GM12801 (cell line): ENCODE results near the gene FBXL5.

Source experiments
- TF ChIP-seq, protein P1 (sequence below): IDR thresholded peaks from one replicate; pipeline ENCODE4 v1.5.1; 2011; ENCODE audit warnings: control low read depth; ENCODE audit not compliant: insufficient read length; ENCODE audit errors: extremely low read depth

FBXL5 gene

DNA sequence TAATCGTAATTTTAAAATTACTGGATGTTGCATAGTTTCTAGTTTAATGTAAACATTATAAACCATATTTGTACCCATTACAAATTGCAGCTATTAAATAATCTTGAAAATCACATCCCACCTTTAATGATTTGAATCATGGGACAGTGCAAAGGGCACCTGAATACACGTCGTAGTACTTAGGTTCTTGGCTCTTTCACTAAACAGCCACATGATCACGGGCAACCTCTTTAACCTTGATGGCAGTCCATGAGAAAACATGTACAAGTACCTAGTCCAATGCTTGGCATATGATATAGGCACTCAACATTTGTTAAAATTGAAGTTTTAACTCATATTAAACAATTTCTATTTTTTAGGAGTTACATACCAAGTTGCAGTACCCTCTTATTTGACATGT is 11.8 kb upstream of the FBXL5 start:
- TF ChIP-seq, protein P1, sequence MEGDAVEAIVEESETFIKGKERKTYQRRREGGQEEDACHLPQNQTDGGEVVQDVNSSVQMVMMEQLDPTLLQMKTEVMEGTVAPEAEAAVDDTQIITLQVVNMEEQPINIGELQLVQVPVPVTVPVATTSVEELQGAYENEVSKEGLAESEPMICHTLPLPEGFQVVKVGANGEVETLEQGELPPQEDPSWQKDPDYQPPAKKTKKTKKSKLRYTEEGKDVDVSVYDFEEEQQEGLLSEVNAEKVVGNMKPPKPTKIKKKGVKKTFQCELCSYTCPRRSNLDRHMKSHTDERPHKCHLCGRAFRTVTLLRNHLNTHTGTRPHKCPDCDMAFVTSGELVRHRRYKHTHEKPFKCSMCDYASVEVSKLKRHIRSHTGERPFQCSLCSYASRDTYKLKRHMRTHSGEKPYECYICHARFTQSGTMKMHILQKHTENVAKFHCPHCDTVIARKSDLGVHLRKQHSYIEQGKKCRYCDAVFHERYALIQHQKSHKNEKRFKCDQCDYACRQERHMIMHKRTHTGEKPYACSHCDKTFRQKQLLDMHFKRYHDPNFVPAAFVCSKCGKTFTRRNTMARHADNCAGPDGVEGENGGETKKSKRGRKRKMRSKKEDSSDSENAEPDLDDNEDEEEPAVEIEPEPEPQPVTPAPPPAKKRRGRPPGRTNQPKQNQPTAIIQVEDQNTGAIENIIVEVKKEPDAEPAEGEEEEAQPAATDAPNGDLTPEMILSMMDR: no peak

- TF ChIP-seq, protein P1: no peak
Observed at GRCh38 chr4:15665753-15666365, 10.7 kb upstream of the FBXL5 start.

DNA sequence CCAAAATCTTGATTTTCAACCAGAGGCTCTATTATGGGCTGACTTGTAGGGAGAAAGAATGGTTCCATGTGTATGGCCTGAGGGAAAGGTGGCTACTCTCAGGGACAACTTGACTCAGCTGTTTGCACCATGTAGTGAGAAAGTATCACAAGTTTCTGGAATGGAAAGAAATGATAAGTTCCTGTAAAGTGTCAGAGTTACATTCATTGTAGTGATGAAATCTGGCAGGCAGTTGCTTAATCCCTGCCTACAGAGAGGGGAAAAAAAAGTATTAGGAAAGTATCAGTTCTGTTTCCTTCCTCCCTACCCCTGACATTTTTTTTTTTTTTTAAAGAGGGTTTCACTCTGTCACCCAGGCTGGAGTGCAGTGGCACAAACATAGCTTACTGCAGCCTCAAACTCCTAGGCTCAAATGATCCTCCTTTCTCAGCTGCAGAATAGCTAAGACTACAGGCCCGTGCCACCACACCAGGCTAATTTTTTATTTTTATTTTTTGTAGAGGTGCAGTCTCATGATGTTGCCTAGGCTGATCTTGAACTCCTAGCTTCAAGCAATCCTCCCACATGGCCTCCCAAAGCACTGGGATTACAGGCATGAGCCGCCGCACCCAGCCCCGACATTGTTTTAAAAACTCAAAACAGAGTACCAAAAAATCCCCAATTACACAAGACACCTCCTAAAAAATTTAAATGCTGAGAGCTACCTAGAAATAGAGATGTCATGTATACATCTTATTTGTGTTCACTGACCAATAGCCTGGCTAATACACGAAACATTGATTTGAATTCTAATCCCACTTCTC is 4.8 kb upstream of the FBXL5 start:
- TF ChIP-seq, protein P1: no peak

DNA sequence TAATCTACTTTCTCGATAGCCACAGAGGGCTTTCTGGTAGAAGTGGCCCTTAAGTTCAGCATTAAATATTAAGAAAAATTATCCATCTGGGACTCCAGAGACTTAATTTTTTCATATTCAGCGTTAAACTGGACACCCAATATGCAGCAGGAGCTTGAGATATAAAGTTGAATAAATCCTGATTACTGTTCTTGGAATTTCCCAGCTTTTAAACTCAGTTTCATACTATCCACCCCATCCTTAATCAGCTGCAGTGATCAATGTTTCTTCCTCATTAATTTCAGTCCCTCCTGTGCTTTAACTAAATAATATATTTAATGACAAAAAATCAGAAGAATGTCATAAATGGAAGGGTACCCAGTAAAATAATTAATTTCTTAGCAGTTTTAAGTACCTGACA is 3.6 kb upstream of the FBXL5 start:
- TF ChIP-seq, protein P1: no peak

DNA sequence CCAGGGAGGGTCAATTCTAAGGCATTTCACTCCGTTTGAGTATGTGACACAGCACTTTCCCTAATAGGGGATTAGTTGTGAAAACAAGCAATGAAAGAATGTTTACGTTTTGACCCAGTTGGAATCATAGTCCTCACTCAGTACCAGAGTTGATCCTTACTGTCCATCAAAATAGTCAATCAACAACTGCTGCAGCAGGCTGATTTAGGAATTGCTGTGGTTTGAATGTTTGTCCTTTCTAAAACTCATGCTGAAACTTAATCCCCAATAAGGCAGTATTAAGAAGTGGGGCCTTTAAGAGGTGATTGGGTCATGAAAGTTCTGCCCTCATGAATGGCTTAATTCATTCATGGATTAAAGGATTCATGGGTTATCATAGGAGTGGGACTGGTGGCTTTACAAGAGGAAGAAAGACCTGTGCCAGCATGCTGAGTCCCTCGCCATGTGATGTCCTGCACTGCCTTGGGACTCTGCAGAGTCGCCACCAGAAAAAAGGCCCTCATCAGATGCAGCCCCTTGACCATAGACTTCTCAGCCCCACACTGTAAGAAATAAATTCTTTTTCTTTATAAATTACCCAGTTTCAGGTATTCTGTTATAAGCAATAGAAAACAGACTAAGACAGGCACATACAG is 3.1 kb upstream of the FBXL5 start:
- TF ChIP-seq, protein P1: no peak

GRCh38 chr4:15657366-15657765 is 2.2 kb upstream of the FBXL5 start:
- TF ChIP-seq, protein P1: no peak

- TF ChIP-seq, protein P1: no peak
Observed at GRCh38 chr4:15656038-15656470, 897 bp upstream of the FBXL5 start.
